Osteocyte (in vitro differentiated cells): ENCODE results near the gene SYK. TPM values are rescaled to one million over a fixed set of nuclear protein-coding genes. Genes with fewer than 3 reads are reported as not detected.

Experiments
- DNase-seq: peaks from one replicate; pipeline ENCODE4 v3.0.0; 2021; ENCODE audit warnings: mixed read lengths; ENCODE audit not compliant: unreplicated experiment; ENCODE audit errors: extremely low spot score
- H3K27ac Mint-ChIP-seq: one replicate; pipeline ENCODE4 v1.8.0; 2021; ENCODE audit warnings: mild to moderate bottlenecking, mixed read lengths; ENCODE audit not compliant: unreplicated experiment
- H3K27me3 Mint-ChIP-seq: one replicate; pipeline ENCODE4 v1.8.0; 2021; ENCODE audit warnings: mixed read lengths; ENCODE audit not compliant: unreplicated experiment
- H3K36me3 Mint-ChIP-seq: one replicate; pipeline ENCODE4 v1.8.0; 2021; ENCODE audit warnings: mixed read lengths; ENCODE audit not compliant: unreplicated experiment
- H3K4me1 Mint-ChIP-seq: one replicate; pipeline ENCODE4 v1.8.0; 2021; ENCODE audit warnings: mixed read lengths; ENCODE audit not compliant: unreplicated experiment
- H3K4me3 Mint-ChIP-seq: one replicate; pipeline ENCODE4 v1.8.0; 2021; ENCODE audit warnings: mild to moderate bottlenecking, moderate library complexity, mixed read lengths; ENCODE audit not compliant: unreplicated experiment
- H3K9me3 Mint-ChIP-seq: one replicate; pipeline ENCODE4 v1.8.0; 2021; ENCODE audit warnings: mixed read lengths; ENCODE audit not compliant: unreplicated experiment
- CTCF ChIP-seq: fragments of 200-600 bp; sonication (generic); IDR thresholded peaks from 2 replicates; pipeline ENCODE4 v1.5.0; 2021; ENCODE audit warnings: antibody characterized with exemption, mild to moderate bottlenecking, moderate library complexity
- total RNA-seq: library from RNA; stranded (reverse); gene quantifications from 2 replicates; pipeline ENCODE4 v1.2.1, GENCODE V29; 2021

The SYK gene
- total RNA-seq, 1 donor from 2014 or later = not detected

- peaks cover 35% of the 10 kb centered on the region for H3K27me3 Mint-ChIP-seq
- H3K4me3 Mint-ChIP-seq = no peak overlapping the region
- H3K36me3 Mint-ChIP-seq = no peaks in the 10 kb centered on the region
- H3K9me3 Mint-ChIP-seq = no peaks in the 10 kb centered on the region
- H3K4me1 Mint-ChIP-seq = no peaks in the 10 kb centered on the region
- DNase-seq = peak; percentile 63
- TF ChIP-seq CTCF = no peak
- no peak overlapping the region for H3K27ac Mint-ChIP-seq
These were observed 65.5 kb downstream of the SYK start for GRCh38 chr9:90867101-90867500.

GRCh38 chr9:90868555-90868954 lies 66.9 kb downstream of the SYK start:
- no peaks in the 10 kb centered on the region for H3K9me3 Mint-ChIP-seq
- no peak overlapping the region for H3K4me3 Mint-ChIP-seq
- H3K4me1 Mint-ChIP-seq = no peaks in the 10 kb centered on the region
- H3K27ac Mint-ChIP-seq = no peak overlapping the region
- no peaks in the 10 kb centered on the region for H3K36me3 Mint-ChIP-seq
- DNase-seq = no peak
- H3K27me3 Mint-ChIP-seq = peaks cover 47% of the 10 kb centered on the region
- no peak for TF ChIP-seq CTCF

DNA sequence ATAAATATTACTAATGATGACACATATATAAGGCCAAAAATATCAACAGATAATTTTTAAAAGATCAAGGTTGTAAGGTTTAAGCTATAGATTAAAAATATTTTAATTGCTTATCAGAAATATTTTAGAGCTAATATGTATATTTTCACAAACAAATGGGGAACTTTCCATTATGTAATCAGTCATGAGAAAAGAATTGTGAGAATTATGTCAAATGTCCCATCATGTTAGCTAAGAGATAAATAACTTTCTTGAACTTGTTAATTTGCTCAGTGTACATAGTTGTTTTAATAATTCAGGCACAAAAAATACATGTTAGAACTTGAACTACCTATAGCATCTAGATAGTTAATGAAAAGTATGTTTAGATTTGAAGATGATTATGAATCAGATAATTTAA lies 67.7 kb downstream of the SYK start:
- Mint-ChIP-seq H3K36me3 (no peaks in the 10 kb centered on the region), H3K4me1 (no peaks in the 10 kb centered on the region), H3K9me3 (no peaks in the 10 kb centered on the region), H3K27ac (no peak overlapping the region), H3K27me3 (peaks cover 49% of the 10 kb centered on the region), H3K4me3 (no peak overlapping the region)
- no peak for TF ChIP-seq CTCF
- no peak for DNase-seq

DNA sequence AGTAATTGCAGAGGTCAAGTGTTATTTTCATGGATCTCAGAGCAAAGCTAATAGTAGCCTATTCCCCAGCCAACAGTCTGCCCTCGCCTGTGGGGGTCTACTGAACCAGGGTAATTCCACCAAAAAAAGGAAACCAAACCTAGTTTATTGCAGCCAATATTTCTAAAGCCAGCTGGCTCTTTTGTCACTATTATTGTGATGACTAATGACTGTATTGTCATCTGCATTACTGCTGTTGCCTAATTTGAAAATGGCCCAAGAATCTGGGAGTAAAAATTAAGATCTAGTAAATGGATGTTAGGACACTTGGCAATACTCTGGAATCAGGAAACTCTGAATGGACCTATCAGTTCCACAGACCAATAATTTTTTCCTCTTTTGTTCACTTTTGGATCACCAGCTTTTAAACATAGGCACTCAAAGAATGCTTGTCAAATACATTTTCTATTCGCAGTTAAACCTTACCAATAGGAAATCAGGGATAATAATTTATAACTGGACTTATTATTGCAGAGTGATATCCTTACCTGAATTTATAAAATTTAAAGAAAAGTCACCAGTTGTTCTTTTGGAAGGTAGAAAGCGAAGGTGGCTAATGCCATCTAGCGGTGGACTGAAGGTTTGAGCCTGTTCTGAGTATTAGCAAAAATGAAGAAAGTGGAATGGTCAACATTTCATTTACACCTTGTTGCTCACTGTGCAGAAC lies 69.2 kb downstream of the SYK start:
- H3K4me1 Mint-ChIP-seq = no peaks in the 10 kb centered on the region
- H3K4me3 Mint-ChIP-seq = no peak overlapping the region
- peak; percentile 25 for DNase-seq
- no peak overlapping the region for H3K27ac Mint-ChIP-seq
- peak; percentile 91 for TF ChIP-seq CTCF
- peaks cover 49% of the 10 kb centered on the region for H3K27me3 Mint-ChIP-seq
- no peaks in the 10 kb centered on the region for H3K36me3 Mint-ChIP-seq
- no peaks in the 10 kb centered on the region for H3K9me3 Mint-ChIP-seq

- H3K9me3 Mint-ChIP-seq = no peaks in the 10 kb centered on the region
- H3K4me3 Mint-ChIP-seq = no peak overlapping the region
These were observed 69.8 kb downstream of the SYK start for GRCh38 chr9:90871327-90871935.

More at GRCh38 chr9:90871327-90871935, 69.8 kb downstream of the SYK start:
- Mint-ChIP-seq H3K4me1 (no peaks in the 10 kb centered on the region), H3K27ac (no peak overlapping the region), H3K36me3 (no peaks in the 10 kb centered on the region), H3K27me3 (peaks cover 49% of the 10 kb centered on the region)
- no peak for TF ChIP-seq CTCF
- DNase-seq = peak; percentile 15
